Mucosa of stomach (tissue), 1 donor: Measurements from ENCODE around the gene TTC39C.

Experiments used
- H3K27me3 ChIP-seq: one replicate; pipeline ENCODE4 v1.7.0; 2013; ENCODE audit warnings: mild to moderate bottlenecking, low read length; ENCODE audit not compliant: control insufficient read depth, insufficient read depth
- H3K36me3 ChIP-seq: one replicate; pipeline ENCODE4 v1.7.0; 2013; ENCODE audit warnings: low read length; ENCODE audit not compliant: control insufficient read depth, insufficient read depth
- H3K4me1 ChIP-seq: one replicate; pipeline ENCODE4 v1.7.0; 2013; ENCODE audit warnings: mild to moderate bottlenecking, low read length; ENCODE audit not compliant: control insufficient read depth, insufficient read depth
- H3K4me3 ChIP-seq: one replicate; pipeline ENCODE4 v1.7.0; 2013; ENCODE audit warnings: low read length
- H3K9ac ChIP-seq: one replicate; pipeline ENCODE4 v1.7.0; 2013; ENCODE audit warnings: mild to moderate bottlenecking, low read length, moderate library complexity
- H3K9me3 ChIP-seq: one replicate; pipeline ENCODE4 v1.7.0; 2013; ENCODE audit warnings: mild to moderate bottlenecking, low read length, moderate library complexity; ENCODE audit not compliant: control insufficient read depth
- donor health status: Pancreatic carcinoma.

Gene TTC39C

GRCh38 chr18:24089076-24089475, 74.5 kb downstream of the TTC39C start:
- H3K9ac ChIP-seq: no peak overlapping the region
- H3K9me3 ChIP-seq: no peaks in the 10 kb centered on the region
- H3K36me3 ChIP-seq: peaks cover under 1% of the 10 kb centered on the region
- no peaks in the 10 kb centered on the region for H3K4me1 ChIP-seq
- no peak overlapping the region for H3K4me3 ChIP-seq
- no peaks in the 10 kb centered on the region for H3K27me3 ChIP-seq

GRCh38 chr18:24089515-24090337, 75.2 kb downstream of the TTC39C start:
- peaks cover 4% of the 10 kb centered on the region for H3K36me3 ChIP-seq
- no peak overlapping the region for H3K4me3 ChIP-seq
- no peaks in the 10 kb centered on the region for H3K4me1 ChIP-seq
- no peak overlapping the region for H3K9ac ChIP-seq
- H3K9me3 ChIP-seq: no peaks in the 10 kb centered on the region
- H3K27me3 ChIP-seq: no peaks in the 10 kb centered on the region

GRCh38 chr18:24090876-24091275, 76.3 kb downstream of the TTC39C start:
- Histone ChIP-seq H3K36me3 (peaks cover 4% of the 10 kb centered on the region), H3K4me1 (no peaks in the 10 kb centered on the region)

GRCh38 chr18:24094561-24094960, 80.0 kb downstream of the TTC39C start:
- H3K27me3 ChIP-seq: no peaks in the 10 kb centered on the region
- no peak overlapping the region for H3K4me3 ChIP-seq

More at GRCh38 chr18:24090876-24091275, 76.3 kb downstream of the TTC39C start:
- no peaks in the 10 kb centered on the region for H3K9me3 ChIP-seq
- H3K27me3 ChIP-seq: no peaks in the 10 kb centered on the region
- H3K4me3 ChIP-seq: no peak overlapping the region
- H3K9ac ChIP-seq: no peak overlapping the region

GRCh38 chr18:24095976-24096375, 81.4 kb downstream of the TTC39C start:
- Histone ChIP-seq H3K4me1 (no peaks in the 10 kb centered on the region), H3K27me3 (no peaks in the 10 kb centered on the region)

More at GRCh38 chr18:24094561-24094960, 80.0 kb downstream of the TTC39C start:
- Histone ChIP-seq H3K36me3 (peaks cover 4% of the 10 kb centered on the region), H3K9ac (no peak overlapping the region), H3K4me1 (no peaks in the 10 kb centered on the region), H3K9me3 (no peaks in the 10 kb centered on the region)

GRCh38 chr18:24103320-24104021, 88.9 kb downstream of the TTC39C start:
- H3K27me3 ChIP-seq: no peaks in the 10 kb centered on the region
- no peak overlapping the region for H3K4me3 ChIP-seq
- H3K36me3 ChIP-seq: no peaks in the 10 kb centered on the region
- H3K9ac ChIP-seq: no peak overlapping the region
- H3K9me3 ChIP-seq: no peaks in the 10 kb centered on the region
- H3K4me1 ChIP-seq: no peaks in the 10 kb centered on the region

More at GRCh38 chr18:24095976-24096375, 81.4 kb downstream of the TTC39C start:
- H3K36me3 ChIP-seq: peaks cover 4% of the 10 kb centered on the region
- H3K4me3 ChIP-seq: no peak overlapping the region
- no peak overlapping the region for H3K9ac ChIP-seq
- H3K9me3 ChIP-seq: no peaks in the 10 kb centered on the region

- Histone ChIP-seq H3K9ac (no peak overlapping the region), H3K4me3 (no peak overlapping the region), H3K36me3 (no peaks in the 10 kb centered on the region), H3K4me1 (no peaks in the 10 kb centered on the region), H3K9me3 (no peaks in the 10 kb centered on the region), H3K27me3 (no peaks in the 10 kb centered on the region)
Observed at GRCh38 chr18:24104486-24104885, 89.9 kb downstream of the TTC39C start.

- Histone ChIP-seq H3K4me1 (peaks cover 11% of the 10 kb centered on the region), H3K27me3 (no peaks in the 10 kb centered on the region), H3K9me3 (no peaks in the 10 kb centered on the region), H3K9ac (no peak overlapping the region), H3K4me3 (no peak overlapping the region), H3K36me3 (no peaks in the 10 kb centered on the region)
Observed at GRCh38 chr18:24108641-24109040, 94.1 kb downstream of the TTC39C start.

- H3K36me3 ChIP-seq: no peaks in the 10 kb centered on the region
- no peaks in the 10 kb centered on the region for H3K27me3 ChIP-seq
- peaks cover 11% of the 10 kb centered on the region for H3K4me1 ChIP-seq
- H3K9ac ChIP-seq: no peak overlapping the region
- H3K4me3 ChIP-seq: no peak overlapping the region
- H3K9me3 ChIP-seq: no peaks in the 10 kb centered on the region
Observed at GRCh38 chr18:24111936-24112335, 97.4 kb downstream of the TTC39C start.

- Histone ChIP-seq H3K9ac (no peak overlapping the region), H3K9me3 (no peaks in the 10 kb centered on the region), H3K27me3 (no peaks in the 10 kb centered on the region), H3K4me1 (peaks cover 11% of the 10 kb centered on the region), H3K4me3 (no peak overlapping the region), H3K36me3 (no peaks in the 10 kb centered on the region)
Observed at GRCh38 chr18:24112464-24112863, 97.9 kb downstream of the TTC39C start.

- H3K9me3 ChIP-seq: no peaks in the 10 kb centered on the region
- no peaks in the 10 kb centered on the region for H3K27me3 ChIP-seq
- no peak overlapping the region for H3K4me3 ChIP-seq
- no peak overlapping the region for H3K9ac ChIP-seq
- H3K4me1 ChIP-seq: peaks cover 11% of the 10 kb centered on the region
- no peaks in the 10 kb centered on the region for H3K36me3 ChIP-seq
Observed at GRCh38 chr18:24112874-24113615, 98.5 kb downstream of the TTC39C start.
